Activated T-helper 1 cell treated with anti-CD3 and anti-CD28 coated beads, Interleukin-12 subunit alpha, Interleukin-12 subunit beta, Interleukin-2, Interleukin-4 antibody, amounts not matched to agents 30 ng/mL and 10 ng/mL and 1 ng/mL, durations not matched to agents 14 hours and 24 hours and 36 hours (primary cell): ENCODE results near the gene IPMK. TPM values are rescaled to one million over a fixed set of nuclear protein-coding genes. Genes with fewer than 3 reads are reported as not detected.
"Not testable (repeated sequence)": the region's sequence is repeated elsewhere in the genome, so short reads cannot be mapped to it uniquely, and the experiment has no call there.

Experiments
- DNase-seq: peaks from one replicate; pipeline ENCODE4 v3.0.0; 2021; ENCODE audit warnings: low spot score
- H3K27ac Mint-ChIP-seq: one replicate; pipeline ENCODE4 v1.8.0; 2021; ENCODE audit warnings: mild to moderate bottlenecking, mixed read lengths
- H3K27me3 Mint-ChIP-seq: one replicate; pipeline ENCODE4 v1.8.0; 2022; ENCODE audit warnings: mild to moderate bottlenecking, moderate library complexity, mixed read lengths; ENCODE audit not compliant: insufficient read depth
- H3K36me3 Mint-ChIP-seq: one replicate; pipeline ENCODE4 v1.8.0; 2021; ENCODE audit warnings: low read depth, mixed read lengths
- H3K4me1 Mint-ChIP-seq: one replicate; pipeline ENCODE4 v1.8.0; 2021; ENCODE audit warnings: low read depth, mixed read lengths
- H3K4me3 Mint-ChIP-seq: one replicate; pipeline ENCODE4 v1.8.0; 2021; ENCODE audit warnings: mild to moderate bottlenecking, moderate library complexity, mixed read lengths
- H3K9me3 Mint-ChIP-seq: one replicate; pipeline ENCODE4 v1.8.0; 2021; ENCODE audit warnings: mixed read lengths
- intact Hi-C: fragments of 100-400 bp; cut with micrococcal nuclease; formaldehyde crosslinking; loops from one replicate; pipeline ENCODE4 v1.15.1; 2024
- total RNA-seq: library from RNA; stranded (reverse); gene quantifications from 2 replicates; pipeline ENCODE4 v1.2.3, GENCODE V29; 2022

Gene IPMK
- total RNA-seq, 1 donor from 2014 or later = 6.5 TPM

- H3K4me3 Mint-ChIP-seq = peak overlapping the region; percentile 98
- no peak for DNase-seq
- H3K36me3 Mint-ChIP-seq = peaks cover 3% of the 10 kb centered on the region
- H3K27me3 Mint-ChIP-seq = no peaks in the 10 kb centered on the region
- H3K4me1 Mint-ChIP-seq = peaks cover 47% of the 10 kb centered on the region
- no peaks in the 10 kb centered on the region for H3K9me3 Mint-ChIP-seq
- H3K27ac Mint-ChIP-seq = no peak overlapping the region
- intact Hi-C loops = loop anchor here (5.0 kb wide), 3 partner anchors 42 to 1643 kb away; partner anchors contain the start of gene CCDC6
These were observed 2.9 kb downstream of the IPMK start for GRCh38 chr10:58264780-58265179.

- Mint-ChIP-seq H3K4me3 (no peak overlapping the region), H3K9me3 (no peaks in the 10 kb centered on the region), H3K27ac (no peak overlapping the region), H3K27me3 (no peaks in the 10 kb centered on the region), H3K4me1 (peaks cover 39% of the 10 kb centered on the region), H3K36me3 (peaks cover 3% of the 10 kb centered on the region)
- intact Hi-C loops = loop anchor here (5.0 kb wide), 1 partner anchor 40 kb away; no protein-coding TSS in a partner anchor
- DNase-seq = no peak
These were observed 4.9 kb downstream of the IPMK start for GRCh38 chr10:58262766-58263165.

GRCh38 chr10:58260334-58260733, 7.4 kb downstream of the IPMK start:
- intact Hi-C loops = loop anchor here (5.0 kb wide), 1 partner anchor 38 kb away; no protein-coding TSS in a partner anchor
- peaks cover 27% of the 10 kb centered on the region for H3K4me1 Mint-ChIP-seq

GRCh38 chr10:58258977-58259692, 8.6 kb downstream of the IPMK start:
- Mint-ChIP-seq H3K9me3 (peaks cover 6% of the 10 kb centered on the region), H3K36me3 (peaks cover 11% of the 10 kb centered on the region), H3K4me3 (no peak overlapping the region), H3K4me1 (peaks cover 23% of the 10 kb centered on the region), H3K27ac (no peak overlapping the region), H3K27me3 (no peaks in the 10 kb centered on the region)
- no peak for DNase-seq
- intact Hi-C loops = no loop called here

More at GRCh38 chr10:58260334-58260733, 7.4 kb downstream of the IPMK start:
- Mint-ChIP-seq H3K9me3 (peaks cover 3% of the 10 kb centered on the region), H3K4me3 (no peak overlapping the region), H3K27ac (no peak overlapping the region), H3K27me3 (no peaks in the 10 kb centered on the region), H3K36me3 (peaks cover 10% of the 10 kb centered on the region)
- DNase-seq = no peak

- Mint-ChIP-seq H3K36me3 (peaks cover 20% of the 10 kb centered on the region), H3K9me3 (peaks cover 20% of the 10 kb centered on the region), H3K4me1 (peaks cover 21% of the 10 kb centered on the region)
- DNase-seq, intact Hi-C loops, H3K27me3 Mint-ChIP-seq, H3K4me3 Mint-ChIP-seq, H3K27ac Mint-ChIP-seq: not testable (repeated sequence)
These were observed 11.5 kb downstream of the IPMK start for GRCh38 chr10:58256013-58256780.

- intact Hi-C loops = loop anchor here (2.0 kb wide), 1 partner anchor 14 kb away; no protein-coding TSS in a partner anchor
- DNase-seq = no peak
- no peaks in the 10 kb centered on the region for H3K27me3 Mint-ChIP-seq
- H3K9me3 Mint-ChIP-seq = peaks cover 20% of the 10 kb centered on the region
- H3K27ac Mint-ChIP-seq = no peak overlapping the region
- H3K4me1 Mint-ChIP-seq = peaks cover 21% of the 10 kb centered on the region
- no peak overlapping the region for H3K4me3 Mint-ChIP-seq
- H3K36me3 Mint-ChIP-seq = peaks cover 20% of the 10 kb centered on the region
These were observed 13.1 kb downstream of the IPMK start for GRCh38 chr10:58254644-58255043.

GRCh38 chr10:58253184-58253583, 14.5 kb downstream of the IPMK start:
- no peak overlapping the region for H3K4me3 Mint-ChIP-seq
- H3K27ac Mint-ChIP-seq = no peak overlapping the region
- no peaks in the 10 kb centered on the region for H3K27me3 Mint-ChIP-seq
- peaks cover 24% of the 10 kb centered on the region for H3K36me3 Mint-ChIP-seq
- peaks cover 21% of the 10 kb centered on the region for H3K4me1 Mint-ChIP-seq
- intact Hi-C loops = no loop called here
- no peak for DNase-seq
- H3K9me3 Mint-ChIP-seq = peaks cover 27% of the 10 kb centered on the region

- H3K4me1 Mint-ChIP-seq = peaks cover 21% of the 10 kb centered on the region
- H3K4me3 Mint-ChIP-seq, H3K27me3 Mint-ChIP-seq, intact Hi-C loops, DNase-seq, H3K27ac Mint-ChIP-seq: not testable (repeated sequence)
- peaks cover 15% of the 10 kb centered on the region for H3K36me3 Mint-ChIP-seq
- peaks cover 34% of the 10 kb centered on the region for H3K9me3 Mint-ChIP-seq
These were observed 23.0 kb downstream of the IPMK start for GRCh38 chr10:58244666-58245065.

- H3K4me3 Mint-ChIP-seq, H3K27me3 Mint-ChIP-seq, intact Hi-C loops, H3K27ac Mint-ChIP-seq, DNase-seq: not testable (repeated sequence)
- Mint-ChIP-seq H3K9me3 (peaks cover 34% of the 10 kb centered on the region), H3K36me3 (peaks cover 15% of the 10 kb centered on the region), H3K4me1 (peaks cover 25% of the 10 kb centered on the region)
These were observed 23.5 kb downstream of the IPMK start for GRCh38 chr10:58244242-58244641.

GRCh38 chr10:58243801-58244200, 23.9 kb downstream of the IPMK start:
- DNase-seq, H3K4me3 Mint-ChIP-seq, H3K27me3 Mint-ChIP-seq, H3K27ac Mint-ChIP-seq, intact Hi-C loops: not testable (repeated sequence)
- H3K4me1 Mint-ChIP-seq = peaks cover 25% of the 10 kb centered on the region
- peaks cover 15% of the 10 kb centered on the region for H3K36me3 Mint-ChIP-seq
- peaks cover 33% of the 10 kb centered on the region for H3K9me3 Mint-ChIP-seq

GRCh38 chr10:58243269-58243668, 24.4 kb downstream of the IPMK start:
- DNase-seq = no peak
- Mint-ChIP-seq H3K27ac (no peak overlapping the region), H3K4me1 (peaks cover 26% of the 10 kb centered on the region), H3K27me3 (peaks cover 2% of the 10 kb centered on the region), H3K4me3 (no peak overlapping the region), H3K9me3 (peaks cover 28% of the 10 kb centered on the region), H3K36me3 (peaks cover 12% of the 10 kb centered on the region)
- intact Hi-C loops = no loop called here

GRCh38 chr10:58241346-58241745, 26.3 kb downstream of the IPMK start:
- H3K27me3 Mint-ChIP-seq = peaks cover 2% of the 10 kb centered on the region
- H3K9me3 Mint-ChIP-seq = peaks cover 21% of the 10 kb centered on the region
- intact Hi-C loops = loop anchor here (2.0 kb wide), 1 partner anchor 13 kb away; no protein-coding TSS in a partner anchor
- DNase-seq = no peak
- no peak overlapping the region for H3K4me3 Mint-ChIP-seq
- peaks cover 20% of the 10 kb centered on the region for H3K36me3 Mint-ChIP-seq
- peaks cover 43% of the 10 kb centered on the region for H3K4me1 Mint-ChIP-seq
- no peak overlapping the region for H3K27ac Mint-ChIP-seq

GRCh38 chr10:58240531-58240930, 27.2 kb downstream of the IPMK start:
- Mint-ChIP-seq H3K27ac (no peak overlapping the region), H3K9me3 (peaks cover 17% of the 10 kb centered on the region), H3K27me3 (peaks cover 2% of the 10 kb centered on the region), H3K36me3 (peaks cover 24% of the 10 kb centered on the region), H3K4me1 (peaks cover 43% of the 10 kb centered on the region), H3K4me3 (no peak overlapping the region)
- no peak for DNase-seq
- intact Hi-C loops = loop anchor here (2.0 kb wide), 1 partner anchor 14 kb away; no protein-coding TSS in a partner anchor
